ENCODE data around the gene HSD3B1. TPM values are rescaled to one million over a fixed set of nuclear protein-coding genes. Genes with fewer than 3 reads are reported as not detected.

HSD3B1 gene
- polyA plus RNA-seq, 1 of the 3 experiments (the other 2 are of a cell fraction), result not detected

GRCh38 chr1:119467857-119468668 is 38.9 kb upstream of the HSD3B1 start:
- CTCF ChIA-PET, result no interaction called here
- Histone ChIP-seq H3K4me3 (ENCODE audit: low read depth in 2 of 2, low read length in 1 of 2) (no peak overlapping the region), H3K79me2 (ENCODE audit: insufficient read depth) (no peaks in the 10 kb centered on the region), H3K36me3 (replicated peaks in 1 of 2; ENCODE audit: control insufficient read depth in 1 of 2, insufficient read depth in 2 of 2, low read length in 1 of 2) (no peaks in the 10 kb centered on the region), H2AFZ (ENCODE audit: low read depth) (no peak overlapping the region), H3K4me2 (no peak overlapping the region), H4K20me1 (ENCODE audit: insufficient read depth) (no peaks in the 10 kb centered on the region), H3K9me2 (no peaks in the 10 kb centered on the region), H3K4me1 (ENCODE audit: control insufficient read depth in 1 of 2, insufficient read depth in 2 of 2, low read depth in 1 of 2, low read length in 1 of 2) (no peaks in the 10 kb centered on the region), H3K9me3 (no peaks in the 10 kb centered on the region), H3K27me3 (ENCODE audit: insufficient read depth) (peaks cover 31% of the 10 kb centered on the region; the same call in 1 of the 2 replicates), H3K27ac (ENCODE audit: low read depth in 2 of 2, low read length in 1 of 2) (no peak overlapping the region), H3K9ac (no peak overlapping the region), H3F3A (replicated peaks; ENCODE audit: insufficient read depth) (no peaks in the 10 kb centered on the region)
- POLR2A ChIA-PET, result no interaction called here
- TF ChIP-seq POLR2AphosphoS5 (IDR thresholded peaks at IDR 0.05; ENCODE audit: low read depth, low read length), result no peak
- TF ChIP-seq REST (IDR thresholded peaks at IDR 0.05; ENCODE audit: low read depth, low read length), result no peak
- TF ChIP-seq FOSL2 (IDR thresholded peaks at IDR 0.05; ENCODE audit: borderline replicate concordance, low read depth), result no peak
- TF ChIP-seq TCF12 (IDR thresholded peaks at IDR 0.05), result no peak
- no peak for TF ChIP-seq IRF3 (IDR thresholded peaks at IDR 0.05; ENCODE audit: low read depth, low read length)
- TF ChIP-seq RFX5 (IDR thresholded peaks at IDR 0.05; ENCODE audit: low read length), result no peak
- TF ChIP-seq USF2 (IDR thresholded peaks at IDR 0.05; ENCODE audit: borderline replicate concordance, low read depth, low read length), result no peak
- TF ChIP-seq NFIC (IDR thresholded peaks at IDR 0.05; ENCODE audit: borderline replicate concordance), result no peak
- TF ChIP-seq, protein P1, sequence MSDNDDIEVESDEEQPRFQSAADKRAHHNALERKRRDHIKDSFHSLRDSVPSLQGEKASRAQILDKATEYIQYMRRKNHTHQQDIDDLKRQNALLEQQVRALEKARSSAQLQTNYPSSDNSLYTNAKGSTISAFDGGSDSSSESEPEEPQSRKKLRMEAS (IDR thresholded peaks at IDR 0.05; ENCODE audit: low read depth), result no peak
- no peak for TF ChIP-seq USF1 (IDR thresholded peaks at IDR 0.05; ENCODE audit: borderline replicate concordance, low read depth)
- no peak for TF ChIP-seq MEF2A (IDR thresholded peaks at IDR 0.05; ENCODE audit: borderline replicate concordance, low read depth)
- no peak for TF ChIP-seq RXRA (IDR thresholded peaks at IDR 0.05; ENCODE audit: borderline replicate concordance, low read depth)
- TF ChIP-seq ELF1 (IDR thresholded peaks at IDR 0.05), result no peak
- TF ChIP-seq TAF1 (IDR thresholded peaks at IDR 0.05; ENCODE audit: borderline replicate concordance, low read depth, low read length), result no peak
- no peak for TF ChIP-seq YY1 (IDR thresholded peaks at IDR 0.05; ENCODE audit: low read depth)
- TF ChIP-seq RAD21 (IDR thresholded peaks at IDR 0.05; ENCODE audit: low read length), result no peak
- TF ChIP-seq EP300 (IDR thresholded peaks at IDR 0.05; ENCODE audit: borderline replicate concordance in 1 of 2, low read depth in 1 of 2, low read length in 1 of 2), result no peak
- TF ChIP-seq, protein P2, sequence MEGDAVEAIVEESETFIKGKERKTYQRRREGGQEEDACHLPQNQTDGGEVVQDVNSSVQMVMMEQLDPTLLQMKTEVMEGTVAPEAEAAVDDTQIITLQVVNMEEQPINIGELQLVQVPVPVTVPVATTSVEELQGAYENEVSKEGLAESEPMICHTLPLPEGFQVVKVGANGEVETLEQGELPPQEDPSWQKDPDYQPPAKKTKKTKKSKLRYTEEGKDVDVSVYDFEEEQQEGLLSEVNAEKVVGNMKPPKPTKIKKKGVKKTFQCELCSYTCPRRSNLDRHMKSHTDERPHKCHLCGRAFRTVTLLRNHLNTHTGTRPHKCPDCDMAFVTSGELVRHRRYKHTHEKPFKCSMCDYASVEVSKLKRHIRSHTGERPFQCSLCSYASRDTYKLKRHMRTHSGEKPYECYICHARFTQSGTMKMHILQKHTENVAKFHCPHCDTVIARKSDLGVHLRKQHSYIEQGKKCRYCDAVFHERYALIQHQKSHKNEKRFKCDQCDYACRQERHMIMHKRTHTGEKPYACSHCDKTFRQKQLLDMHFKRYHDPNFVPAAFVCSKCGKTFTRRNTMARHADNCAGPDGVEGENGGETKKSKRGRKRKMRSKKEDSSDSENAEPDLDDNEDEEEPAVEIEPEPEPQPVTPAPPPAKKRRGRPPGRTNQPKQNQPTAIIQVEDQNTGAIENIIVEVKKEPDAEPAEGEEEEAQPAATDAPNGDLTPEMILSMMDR (IDR thresholded peaks at IDR 0.05), result no peak
- no peak for TF ChIP-seq NRF1 (IDR thresholded peaks at IDR 0.05; ENCODE audit: low read depth, low read length)
- DNase-seq, result no peak
- 6% methylated on average over 4 of the region's 4 CpGs for WGBS (ENCODE audit: low lambda C conversion rate)
